OCI-LY3 (cell line): ENCODE data around the gene B3GALT5.
"Not testable (repeated sequence)": the region's sequence is repeated elsewhere in the genome, so short reads cannot be mapped to it uniquely, and the experiment has no call there.

Source experiments
- EZH2phosphoT487 ChIP-seq: fragments of 200-600 bp; shearing (Covaris generic); IDR thresholded peaks from 2 replicates; pipeline ENCODE4 v1.6.1; 2018; ENCODE audit warnings: antibody characterized with exemption, mixed run types, low read depth
- TF ChIP-seq, protein P1 (sequence below): fragments of 200-600, 300-600 bp; sonication (generic); IDR thresholded peaks from 2 replicates; pipeline ENCODE4 v1.5.1; 2014; ENCODE audit warnings: antibody characterized with exemption, low read length, low read depth

- TF ChIP-seq, protein P1, sequence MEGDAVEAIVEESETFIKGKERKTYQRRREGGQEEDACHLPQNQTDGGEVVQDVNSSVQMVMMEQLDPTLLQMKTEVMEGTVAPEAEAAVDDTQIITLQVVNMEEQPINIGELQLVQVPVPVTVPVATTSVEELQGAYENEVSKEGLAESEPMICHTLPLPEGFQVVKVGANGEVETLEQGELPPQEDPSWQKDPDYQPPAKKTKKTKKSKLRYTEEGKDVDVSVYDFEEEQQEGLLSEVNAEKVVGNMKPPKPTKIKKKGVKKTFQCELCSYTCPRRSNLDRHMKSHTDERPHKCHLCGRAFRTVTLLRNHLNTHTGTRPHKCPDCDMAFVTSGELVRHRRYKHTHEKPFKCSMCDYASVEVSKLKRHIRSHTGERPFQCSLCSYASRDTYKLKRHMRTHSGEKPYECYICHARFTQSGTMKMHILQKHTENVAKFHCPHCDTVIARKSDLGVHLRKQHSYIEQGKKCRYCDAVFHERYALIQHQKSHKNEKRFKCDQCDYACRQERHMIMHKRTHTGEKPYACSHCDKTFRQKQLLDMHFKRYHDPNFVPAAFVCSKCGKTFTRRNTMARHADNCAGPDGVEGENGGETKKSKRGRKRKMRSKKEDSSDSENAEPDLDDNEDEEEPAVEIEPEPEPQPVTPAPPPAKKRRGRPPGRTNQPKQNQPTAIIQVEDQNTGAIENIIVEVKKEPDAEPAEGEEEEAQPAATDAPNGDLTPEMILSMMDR, result not testable (repeated sequence)
- TF ChIP-seq EZH2phosphoT487, result not testable (repeated sequence)
Measured at GRCh38 chr21:39689860-39690259, 77.1 kb downstream of the B3GALT5 start.
